K562 (cell line): ENCODE measurements around the gene PRKG1. TPM values are rescaled to one million over a fixed set of nuclear protein-coding genes. Genes with fewer than 3 reads are reported as not detected.

ENCODE experiments used
- ATAC-seq: fragments of 200-7000 bp; cut with Tn5 transposase; 3 replicates; pipeline ENCODE4 v1.9.1; 2020; ENCODE audit warnings: moderate library complexity
- BruUV-seq: library from RNA; stranded (reverse); fragments of 400-500 nt; replicated peaks from 2 replicates; lab custom pipeline; 2021; lab: Mats Ljungman, UMichigan
- CTCF ChIA-PET: fragments of 300-600 bp; formaldehyde crosslinking; extraction: SDS; loops from one replicate; lab custom pipeline; 2021; ENCODE audit warnings: low intra/inter-chr PET ratio; lab: Yijun Ruan, JAX
- POLR2A ChIA-PET: fragments of 300-600, 350-650 bp; sonication (Branson Sonifier 250); formaldehyde crosslinking; extraction: SDS; loops from one replicate; lab custom pipeline; 2021; ENCODE audit warnings: antibody characterized with exemption, inconsistent platforms; lab: Yijun Ruan, JAX
- DNase-seq, 4 experiments: peaks; one replicate each; pipeline versions ENCODE4 v3.0.0 to v3.0.0-alpha.2; 2011 to 2018; ENCODE audit warnings: low spot score in 3 of 4, mixed read lengths in 3 of 4; ENCODE audit errors: extremely low read depth in 1 of 4
- FAIRE-seq: peaks from 2 replicates; lab custom pipeline; 2011; peaks lifted over from hg19 to GRCh38; lab: Jason Lieb, UNC
- H2AFZ ChIP-seq: 2 replicates; pipeline ENCODE4 v1.6.0; 2011; ENCODE audit warnings: low read depth, low read length, control low read depth, inconsistent platforms
- H3K27ac ChIP-seq: fragments of 200-600 bp; 3 replicates; pipeline ENCODE4 v1.8.0; 2011; ENCODE audit warnings: low read depth, mild to moderate bottlenecking, control low read depth, inconsistent platforms, low read length, moderate library complexity, mixed read lengths; ENCODE audit errors: extremely low read depth
- H3K27me3 ChIP-seq, 2 experiments: fragments of 300-600 bp in 1 of 2; 2 replicates in 1 of 2; 3 replicates in 1 of 2; pipeline versions ENCODE4 v1.6.0 to v1.8.0; 2011; ENCODE audit warnings: inconsistent platforms in 2 of 2, low read length in 2 of 2, mild to moderate bottlenecking in 1 of 2, mixed read lengths in 1 of 2, moderate library complexity in 1 of 2; ENCODE audit not compliant: control insufficient read depth in 2 of 2, insufficient read depth in 2 of 2
- H3K36me3 ChIP-seq: fragments of 300-600 bp; 3 replicates; pipeline ENCODE4 v1.8.0; 2011; ENCODE audit warnings: mild to moderate bottlenecking, low read length, inconsistent platforms; ENCODE audit not compliant: control insufficient read depth, insufficient read depth
- H3K4me1 ChIP-seq, 2 experiments: fragments of 200-600 bp in 1 of 2; replicated peaks in 1 of 2; 2 replicates in 1 of 2; 3 replicates in 1 of 2; pipeline versions ENCODE4 v1.5.1 to v1.8.0; 2011; ENCODE audit warnings: inconsistent platforms in 2 of 2, low read length in 2 of 2, mild to moderate bottlenecking in 1 of 2, mixed read lengths in 1 of 2, moderate library complexity in 1 of 2; ENCODE audit not compliant: control insufficient read depth in 2 of 2, insufficient read depth in 2 of 2
- H3K4me2 ChIP-seq: 2 replicates; pipeline ENCODE4 v1.6.1; 2011; ENCODE audit warnings: low read length, control low read depth, inconsistent platforms, mixed read lengths; ENCODE audit not compliant: insufficient read depth
- H3K4me3 ChIP-seq: fragments of 200-600 bp; sonication (generic), shearing (Covaris generic); 2 replicates; pipeline ENCODE4 v1.5.1; 2016; ENCODE audit warnings: control low read depth, inconsistent platforms
- H3K79me2 ChIP-seq: fragments of 200-600 bp; 3 replicates; pipeline ENCODE4 v1.8.0; 2011; ENCODE audit warnings: low read length, inconsistent platforms; ENCODE audit not compliant: control insufficient read depth, insufficient read depth
- H3K9ac ChIP-seq, 2 experiments: 2 replicates each; pipeline versions ENCODE4 v1.6.0 to v1.6.1; 2011; ENCODE audit warnings: low read depth in 2 of 2, low read length in 2 of 2, control low read depth in 1 of 2, inconsistent platforms in 1 of 2, mild to moderate bottlenecking in 1 of 2, mixed read lengths in 1 of 2; ENCODE audit not compliant: insufficient read depth in 1 of 2
- H3K9me1 ChIP-seq: one replicate; pipeline ENCODE4 v1.6.0; 2011; ENCODE audit warnings: inconsistent platforms, mild to moderate bottlenecking, low read length, moderate library complexity; ENCODE audit not compliant: control insufficient read depth, insufficient read depth
- H3K9me3 ChIP-seq: replicated peaks from 2 replicates; pipeline ENCODE4 v1.5.1; 2011; ENCODE audit warnings: low read depth, low read length, inconsistent platforms; ENCODE audit not compliant: control insufficient read depth, insufficient read depth
- H4K20me1 ChIP-seq: replicated peaks from 2 replicates; pipeline ENCODE4 v1.6.1; 2011; ENCODE audit warnings: low read length, inconsistent platforms, mixed read lengths; ENCODE audit not compliant: control insufficient read depth, insufficient read depth
- BDP1 ChIP-seq: IDR thresholded peaks from 3 replicates; pipeline ENCODE4 v1.6.1; 2011; ENCODE audit not compliant: insufficient read length, insufficient read depth
- CEBPG ChIP-seq, 3 experiments: fragments of 200-800 bp in 1 of 3; sonication (Bioruptor generic) in 1 of 3; sonication (generic) in 1 of 3; formaldehyde crosslinking in 1 of 3; IDR thresholded peaks in 2 of 3; conservative IDR thresholded peaks in 1 of 3; 2 replicates each; pipeline versions ENCODE4 v1.6.1 to v1.8.0; 2016 to 2022; ENCODE audit warnings: missing compliant biosample characterization in 2 of 3, missing genetic modification characterization in 2 of 3, mild to moderate bottlenecking in 1 of 3, missing genetic modification reagents in 1 of 3
- FOXP1 ChIP-seq: sonication (generic); formaldehyde crosslinking; IDR thresholded peaks from 2 replicates; pipeline ENCODE4 v1.8.0; 2022; ENCODE audit warnings: mild to moderate bottlenecking, missing genetic modification reagents
- HOXB6 ChIP-seq: fragments of 250-450 bp; sonication (Bioruptor Pico); IDR thresholded peaks from 2 replicates; pipeline ENCODE4 v1.5.1; 2022; ENCODE audit warnings: mild to moderate bottlenecking, borderline replicate concordance
- KLF1 ChIP-seq: fragments of 450-650 bp; IDR thresholded peaks from 2 replicates; pipeline ENCODE4 v1.6.1; 2016; ENCODE audit warnings: missing genetic modification characterization, missing compliant biosample characterization
- MAFK ChIP-seq: IDR thresholded peaks from 2 replicates; pipeline ENCODE4 v1.6.1; 2011; ENCODE audit warnings: low read length, improper control_type of control experiment
- SAP30 ChIP-seq: fragments of 200-600 bp; sonication (generic); IDR thresholded peaks from 2 replicates; pipeline ENCODE4 v1.6.1; 2012; ENCODE audit warnings: borderline replicate concordance, low read depth, mild to moderate bottlenecking, moderate library complexity, low read length, control low read depth, inconsistent platforms; ENCODE audit not compliant: insufficient read depth, poor library complexity, severe bottlenecking
- SMARCB1 ChIP-seq: IDR thresholded peaks from 2 replicates; pipeline ENCODE4 v1.6.1; 2011; ENCODE audit warnings: improper control_type of control experiment, low read depth; ENCODE audit not compliant: insufficient read length
- ZKSCAN1 ChIP-seq: fragments of 150-350 bp; IDR thresholded peaks from 2 replicates; pipeline ENCODE4 v1.6.1; 2016; ENCODE audit warnings: low read depth, low read length
- ZNF3 ChIP-seq: fragments of 250-450 bp; sonication (Bioruptor Pico); IDR thresholded peaks from 2 replicates; pipeline ENCODE4 v1.5.0; 2021; ENCODE audit warnings: mild to moderate bottlenecking, moderate library complexity
- ZNF436 ChIP-seq: fragments of 250-450, 450-650 bp; sonication (Bioruptor Pico); formaldehyde crosslinking; IDR thresholded peaks from 2 replicates; pipeline ENCODE4 v1.7.0; 2020; ENCODE audit warnings: mild to moderate bottlenecking
- WGBS: fragments of 100-300 bp; shearing (Covaris generic); methylation state at CpG from one replicate; pipeline ENCODE4 v1.1.6; 2016; ENCODE audit warnings: low coverage, mixed read lengths; ENCODE audit not compliant: insufficient coverage; ENCODE audit errors: missing lambda C conversion rate; 5-methylcytosine and 5-hydroxymethylcytosine counted together
- in situ Hi-C: fragments of 300-500 bp; cut with MboI; formaldehyde crosslinking; loops from 4 replicates; pipeline ENCODE4 v1.15.0; 2018; ENCODE audit warnings: inconsistent platforms, mixed read lengths
- intact Hi-C: fragments of 100-400 bp; cut with micrococcal nuclease; formaldehyde crosslinking; loops from 2 replicates; pipeline ENCODE4 v1.14.2; 2022
- polyA plus RNA-seq, 8 experiments: library from polyadenylated mRNA; depleted of rRNA in 4 of 8; stranded (reverse) in 5 of 8; unstranded in 3 of 8; fragments of >200 nt; fragmentation: Nextera tagmentation in 2 of 8; fragmentation: Illumina TruSeq in 1 of 8; extraction: Ambion mirVana in 2 of 8; extraction: Trizol in 1 of 8; gene quantifications; 2 replicates each; pipeline versions ENCODE4 v1.2.1 to v1.2.3, GENCODE V29; 2011 to 2014; ENCODE audit warnings: inconsistent platforms in 1 of 8, missing spikeins in 1 of 8
- total RNA-seq, 7 experiments: library from RNA; depleted of rRNA in 6 of 7; stranded (reverse); fragments of >200 nt in 6 of 7; fragmentation: Illumina TruSeq in 2 of 7; extraction: Trizol in 2 of 7; gene quantifications; 2 replicates each; pipeline versions ENCODE4 v1.2.1 to v1.2.3, GENCODE V29; 2011 to 2021; ENCODE audit warnings: low replicate concordance in 1 of 7
- TF ChIP-seq, protein P1 (sequence below): fragments of 450-650 bp; IDR thresholded peaks from 2 replicates; pipeline ENCODE4 v1.6.1; 2017; ENCODE audit warnings: mild to moderate bottlenecking, moderate library complexity
- TF ChIP-seq, protein P2 (sequence below): IDR thresholded peaks from 2 replicates; pipeline ENCODE4 v1.6.1; 2011; ENCODE audit warnings: borderline replicate concordance, low read depth, mild to moderate bottlenecking, moderate library complexity, low read length; ENCODE audit not compliant: insufficient read depth, poor library complexity, severe bottlenecking

The PRKG1 gene
- total and polyA plus RNA-seq, 9 of the 15 experiments (the other 6 are each of a cell fraction or from before 2014, with no cell fraction given), result 0.22 TPM; not detected in 8

DNA sequence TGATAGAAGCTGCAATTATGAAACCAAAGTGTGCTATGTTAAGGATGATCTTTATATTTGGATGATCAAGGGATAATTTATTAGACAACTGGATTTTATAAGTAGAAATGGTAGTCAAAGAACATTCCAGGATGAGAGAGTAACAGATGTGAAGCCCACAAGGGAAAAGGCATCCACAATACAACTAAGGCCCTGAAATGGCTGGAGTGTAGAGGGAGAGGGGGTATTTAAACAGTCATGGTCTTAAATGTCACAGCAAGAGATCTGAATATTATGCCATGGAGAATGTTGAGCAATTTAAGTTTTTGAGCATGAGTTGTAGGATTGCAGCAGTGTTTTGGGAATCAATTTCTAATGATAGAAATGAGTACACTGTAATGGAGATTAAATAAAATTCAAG lies 957.5 kb downstream of the PRKG1 start (continued):
- TF ChIP-seq ZNF3 (CRISPR knock-in tag), result no peak

DNA sequence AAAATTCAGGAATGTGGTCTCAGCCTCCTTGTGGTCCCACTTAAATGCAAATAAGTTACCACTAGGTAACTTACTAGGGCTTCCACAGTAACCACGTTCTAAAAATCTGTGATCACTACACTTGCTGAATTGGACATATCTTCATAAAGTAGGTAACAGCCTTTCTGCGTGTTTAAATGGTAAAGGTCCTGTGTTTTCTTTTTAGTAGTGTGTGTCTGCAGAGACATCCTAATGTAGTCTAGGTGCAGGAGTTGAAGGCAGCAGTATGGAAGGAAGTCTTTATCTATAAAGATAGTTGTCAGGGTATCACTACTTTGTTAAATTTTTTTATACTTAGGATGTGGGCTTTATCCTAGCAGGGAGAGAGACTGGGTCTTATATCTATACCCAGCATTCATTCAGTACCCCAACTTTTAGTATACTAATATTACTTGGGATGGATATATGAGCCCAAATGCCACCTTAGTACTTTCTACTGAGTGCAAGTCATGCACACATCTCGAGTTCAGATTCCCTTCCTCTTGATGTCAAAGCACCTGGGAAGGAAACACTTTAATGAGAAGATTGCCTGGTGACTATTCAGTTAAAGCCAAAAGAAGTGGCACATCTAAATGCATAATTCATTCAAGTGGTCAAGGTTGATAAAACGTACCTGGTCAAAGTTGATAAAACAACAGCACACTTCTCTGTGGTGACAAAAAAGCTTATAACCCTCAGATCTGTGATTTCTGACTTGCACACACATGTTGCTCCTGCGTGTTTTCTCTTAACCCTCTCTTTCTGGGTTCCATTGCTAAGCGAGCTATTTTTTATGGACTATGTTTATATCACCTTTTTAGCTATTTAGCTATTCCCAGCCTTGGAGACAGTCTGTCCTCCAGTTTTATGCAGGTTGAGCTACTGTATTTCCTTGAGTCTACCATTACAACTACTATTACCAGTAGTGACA lies 958.7 kb downstream of the PRKG1 start:
- DNase-seq, result no peak
- Histone ChIP-seq H3K9ac (no peak overlapping the region), H3K4me1 (no peaks in the 10 kb centered on the region), H3K27me3 (no peaks in the 10 kb centered on the region), H4K20me1 (no peaks in the 10 kb centered on the region), H3K36me3 (no peaks in the 10 kb centered on the region), H3K9me3 (no peaks in the 10 kb centered on the region), H2AFZ (no peak overlapping the region), H3K9me1 (no peaks in the 10 kb centered on the region), H3K4me3 (no peak overlapping the region), H3K27ac (no peak overlapping the region), H3K79me2 (no peaks in the 10 kb centered on the region), H3K4me2 (no peak overlapping the region)
- no peak for TF ChIP-seq SMARCB1
- TF ChIP-seq MAFK, result no peak
- no peak for TF ChIP-seq CEBPG (CRISPR knock-in tag; IDR thresholded peaks at IDR 0.05)
- TF ChIP-seq CEBPG (tag; conservative IDR thresholded peaks at IDR 0.05 in 1 of 2, IDR thresholded peaks at IDR 0.05 in 1 of 2), result no peak
- TF ChIP-seq SAP30, result no peak
- TF ChIP-seq BDP1, result no peak
- TF ChIP-seq, protein P1, sequence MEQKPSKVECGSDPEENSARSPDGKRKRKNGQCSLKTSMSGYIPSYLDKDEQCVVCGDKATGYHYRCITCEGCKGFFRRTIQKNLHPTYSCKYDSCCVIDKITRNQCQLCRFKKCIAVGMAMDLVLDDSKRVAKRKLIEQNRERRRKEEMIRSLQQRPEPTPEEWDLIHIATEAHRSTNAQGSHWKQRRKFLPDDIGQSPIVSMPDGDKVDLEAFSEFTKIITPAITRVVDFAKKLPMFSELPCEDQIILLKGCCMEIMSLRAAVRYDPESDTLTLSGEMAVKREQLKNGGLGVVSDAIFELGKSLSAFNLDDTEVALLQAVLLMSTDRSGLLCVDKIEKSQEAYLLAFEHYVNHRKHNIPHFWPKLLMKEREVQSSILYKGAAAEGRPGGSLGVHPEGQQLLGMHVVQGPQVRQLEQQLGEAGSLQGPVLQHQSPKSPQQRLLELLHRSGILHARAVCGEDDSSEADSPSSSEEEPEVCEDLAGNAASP, result no peak
- TF ChIP-seq, protein P2, sequence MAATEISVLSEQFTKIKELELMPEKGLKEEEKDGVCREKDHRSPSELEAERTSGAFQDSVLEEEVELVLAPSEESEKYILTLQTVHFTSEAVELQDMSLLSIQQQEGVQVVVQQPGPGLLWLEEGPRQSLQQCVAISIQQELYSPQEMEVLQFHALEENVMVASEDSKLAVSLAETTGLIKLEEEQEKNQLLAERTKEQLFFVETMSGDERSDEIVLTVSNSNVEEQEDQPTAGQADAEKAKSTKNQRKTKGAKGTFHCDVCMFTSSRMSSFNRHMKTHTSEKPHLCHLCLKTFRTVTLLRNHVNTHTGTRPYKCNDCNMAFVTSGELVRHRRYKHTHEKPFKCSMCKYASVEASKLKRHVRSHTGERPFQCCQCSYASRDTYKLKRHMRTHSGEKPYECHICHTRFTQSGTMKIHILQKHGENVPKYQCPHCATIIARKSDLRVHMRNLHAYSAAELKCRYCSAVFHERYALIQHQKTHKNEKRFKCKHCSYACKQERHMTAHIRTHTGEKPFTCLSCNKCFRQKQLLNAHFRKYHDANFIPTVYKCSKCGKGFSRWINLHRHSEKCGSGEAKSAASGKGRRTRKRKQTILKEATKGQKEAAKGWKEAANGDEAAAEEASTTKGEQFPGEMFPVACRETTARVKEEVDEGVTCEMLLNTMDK, result no peak
- no peak for TF ChIP-seq ZKSCAN1
- no peak for TF ChIP-seq ZNF436 (CRISPR knock-in tag)
- no peak for TF ChIP-seq HOXB6 (CRISPR knock-in tag)
- TF ChIP-seq KLF1 (tag), result no peak
- TF ChIP-seq FOXP1, result no peak
- 1% methylated on average over 6 of the region's 6 CpGs for WGBS
- ChIA-PET POLR2A (no interaction called here), CTCF (no interaction called here)
- no TSS peak for BruUV-seq
- no peak for ATAC-seq
- intact Hi-C loops, result no loop called here
- no peak for FAIRE-seq
- in situ Hi-C loops, result no loop called here
